Measurements from ENCODE around the gene GSTM3. TPM values are rescaled to one million over a fixed set of nuclear protein-coding genes. Genes with fewer than 3 reads are reported as not detected.

The GSTM3 gene
- total and polyA plus RNA-seq, 10 of the 15 experiments (the other 5 are each of a cell fraction or from before 2014, with no cell fraction given): not detected

GRCh38 chr1:109740615-109741373, at the start of gene GSTM3 (continued):
- TF ChIP-seq REST (IDR thresholded peaks at IDR 0.05; ENCODE audit: low read depth, low read length) (no peak), HDAC6 (IDR thresholded peaks at IDR 0.05; ENCODE audit: unreplicated experiment) (no peak), YY1 (IDR thresholded peaks at IDR 0.05; ENCODE audit: low read depth, low read length) (no peak), CEBPB (IDR thresholded peaks at IDR 0.05; ENCODE audit: borderline replicate concordance in 1 of 2, low read depth in 2 of 2, low read length in 2 of 2) (no peak)

- no peak overlapping the region for H3K27ac ChIP-seq (ENCODE audit: control insufficient read depth, insufficient read depth)
- H3K79me2 ChIP-seq (ENCODE audit: control insufficient read depth, insufficient read depth, low read length): no peaks in the 10 kb centered on the region
- H4K20me1 ChIP-seq (ENCODE audit: control insufficient read depth, insufficient read depth): no peaks in the 10 kb centered on the region
- no peaks in the 10 kb centered on the region for H3K9me3 ChIP-seq (replicated peaks; ENCODE audit: control insufficient read depth, insufficient read depth, low read length)
- 64% methylated on average over 2 of the region's 2 CpGs for WGBS (ENCODE audit: insufficient coverage, insufficient replicate concordance, low lambda C conversion rate, missing lambda C conversion rate)
- no TSS peak for BruUV-seq (replicated peaks)
- SMC1A ChIA-PET (ENCODE audit: uncharacterized antibody, unreplicated experiment): interaction anchor here (0.7 to 23.1 kb wide), 9 partner anchors 9 to 244 kb away, joined by 3 to 431 read pairs (median 3); partner anchors contain the start of gene AHCYL1
- RAD21 ChIA-PET (ENCODE audit: unreplicated experiment): interaction anchor here (1.0 to 1.6 kb wide), 4 partner anchors 13 to 194 kb away, joined by 3 to 18 read pairs (median 4); partner anchors contain the start of gene AHCYL1
- no peak overlapping the region for H3K4me3 ChIP-seq
- H3K4me1 ChIP-seq (ENCODE audit: control insufficient read depth, insufficient read depth, low read length): peaks cover 11% of the 10 kb centered on the region
- ATAC-seq (no peak), DNase-seq (ENCODE audit: low read depth, low spot score) (no peak), FAIRE-seq (no peak)
- no peak overlapping the region for H3K4me2 ChIP-seq (ENCODE audit: control insufficient read depth, insufficient read depth)
- H3K36me3 ChIP-seq (ENCODE audit: control insufficient read depth in 2 of 2, insufficient read depth in 2 of 2, low read length in 1 of 2): no peaks in the 10 kb centered on the region
- no peak overlapping the region; the same call in 1 of the 2 replicates for H3K9ac ChIP-seq (ENCODE audit: control insufficient read depth, insufficient read depth, low read length)
- CTCF ChIA-PET: interaction anchor here (0.7 to 27.2 kb wide), 16 partner anchors 8 to 239 kb away, joined by 3 to 759 read pairs (median 5); partner anchors contain the start of gene AHCYL1
- H3K27me3 ChIP-seq (replicated peaks in 1 of 2; ENCODE audit: control insufficient read depth in 2 of 2, insufficient read depth in 2 of 2, low read length in 1 of 2): no peaks in the 10 kb centered on the region; a peak in 1 of 4 replicates
- peak overlapping the region; percentile 83 for H2AFZ ChIP-seq (ENCODE audit: control insufficient read depth, low read depth, low read length)
- intact Hi-C loops (cut with micrococcal nuclease; ENCODE audit: unreplicated experiment): no loop called here
- POLR2A ChIA-PET: interaction anchor here (0.6 to 1.0 kb wide), 2 partner anchors 189 to 194 kb away, joined by 3 read pairs; partner anchors contain the start of gene AHCYL1
- TF ChIP-seq DPF2 (IDR thresholded peaks at IDR 0.05) (no peak), MEF2B (IDR thresholded peaks at IDR 0.05; ENCODE audit: partially characterized antibody, poor library complexity, severe bottlenecking) (no peak), JUNB (IDR thresholded peaks at IDR 0.05) (no peak), ZNF622 (IDR thresholded peaks at IDR 0.05) (no peak), ZZZ3 (IDR thresholded peaks at IDR 0.05; ENCODE audit: control insufficient read depth, insufficient read length, low read depth) (no peak), HDAC6 (IDR thresholded peaks at IDR 0.05; ENCODE audit: unreplicated experiment) (no peak), SREBF1 (IDR thresholded peaks at IDR 0.05; ENCODE audit: low read length) (no peak)
- in situ Hi-C loops (cut with MboI): no loop called here
Observed at GRCh38 chr1:109790329-109790728, 49.5 kb upstream of the GSTM3 start.

Measured in GM12878 (cell line).